NCI-H82 treated with DMSO at 0.1 percent for 48 hours (cell line): Measurements from ENCODE around the gene AP2B1.

Experiments used
- DNase-seq: peaks from one replicate; lab custom pipeline; 2025; ENCODE audit not compliant: unreplicated experiment; lab: John Stamatoyannopoulos, UW

AP2B1 gene

DNA sequence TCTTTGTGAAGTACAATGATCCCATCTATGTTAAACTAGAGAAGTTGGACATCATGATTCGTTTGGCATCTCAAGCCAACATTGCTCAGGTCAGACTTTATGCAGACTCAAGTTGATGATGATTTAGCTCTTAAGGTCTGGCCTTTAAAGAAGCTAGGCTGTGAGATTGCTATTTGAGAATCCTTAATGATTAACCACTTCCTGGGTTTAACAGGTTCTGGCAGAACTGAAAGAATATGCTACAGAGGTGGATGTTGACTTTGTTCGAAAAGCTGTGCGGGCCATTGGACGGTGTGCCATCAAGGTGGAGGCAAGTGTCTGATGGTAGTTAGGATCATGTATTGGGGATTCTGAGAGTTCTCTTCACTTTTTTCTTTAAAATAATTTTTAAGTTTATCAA, 40.3 kb downstream of the AP2B1 start:
- no peak for DNase-seq

DNA sequence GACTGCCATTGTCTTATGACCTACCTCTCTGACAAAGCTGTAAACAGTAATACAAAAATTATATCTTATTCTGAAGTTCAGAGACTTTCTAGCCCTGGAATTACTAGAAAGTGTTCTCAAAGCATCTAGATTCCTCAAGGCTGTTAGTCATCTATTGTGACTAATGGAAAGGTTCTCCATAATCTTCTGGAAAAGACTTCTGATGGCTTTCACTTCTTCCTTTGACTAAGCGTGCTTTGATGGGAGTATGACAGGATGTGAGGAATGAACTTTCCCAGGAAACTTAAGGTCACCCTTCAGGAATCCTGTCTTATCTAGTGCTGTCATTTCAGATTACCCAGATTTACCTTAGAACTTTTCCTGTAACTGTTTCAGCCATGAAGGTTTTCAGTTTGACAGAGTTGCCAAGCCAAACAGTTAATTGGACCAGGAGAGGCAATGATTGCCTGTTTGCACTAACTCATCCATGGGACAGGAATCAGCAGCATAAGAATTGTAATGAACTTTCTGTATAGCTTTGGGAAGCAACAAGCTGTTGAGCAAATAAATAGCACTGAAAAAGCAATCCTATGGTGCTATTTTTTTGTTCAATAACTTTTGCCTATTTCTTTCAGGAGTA, 43.5 kb downstream of the AP2B1 start:
- DNase-seq = no peak

DNA sequence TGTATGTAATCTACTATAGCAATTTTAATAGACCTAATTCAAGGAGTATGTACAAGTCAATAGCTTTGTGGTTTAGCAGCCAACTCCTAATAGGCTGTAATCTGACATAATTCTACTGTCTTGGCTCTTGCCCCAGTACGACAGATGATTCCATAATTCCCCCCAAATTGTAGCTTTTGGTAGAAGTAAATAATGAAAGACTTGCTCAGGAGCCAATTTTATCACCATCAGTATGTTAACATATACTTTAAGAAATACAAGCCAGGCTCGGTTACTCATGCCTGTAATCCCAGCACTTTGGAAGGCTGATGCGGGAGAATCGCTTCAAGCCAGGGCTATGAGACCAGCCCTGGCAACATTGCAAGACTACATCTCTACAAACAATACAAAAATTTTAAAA, 53.9 kb downstream of the AP2B1 start:
- DNase-seq = no peak

DNA sequence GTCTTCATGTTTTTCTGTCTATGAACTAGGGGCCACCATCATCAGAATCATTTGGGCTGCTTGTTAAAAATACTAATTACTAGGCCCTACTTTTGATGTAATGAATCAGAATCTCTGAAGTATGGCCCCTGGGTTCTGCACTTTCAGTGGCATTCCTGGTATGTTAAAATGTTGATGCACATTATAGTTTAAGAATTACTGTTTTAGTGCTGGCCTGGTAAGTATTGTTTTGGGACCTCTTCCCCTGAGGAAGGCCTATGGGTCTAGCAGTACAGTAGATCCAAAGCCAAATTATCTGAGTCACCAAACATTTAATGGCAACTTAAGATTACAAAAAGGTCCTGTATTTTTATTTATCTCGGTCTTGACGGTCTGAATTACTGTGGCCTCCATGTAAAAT, 58.8 kb downstream of the AP2B1 start:
- DNase-seq = no peak

DNA sequence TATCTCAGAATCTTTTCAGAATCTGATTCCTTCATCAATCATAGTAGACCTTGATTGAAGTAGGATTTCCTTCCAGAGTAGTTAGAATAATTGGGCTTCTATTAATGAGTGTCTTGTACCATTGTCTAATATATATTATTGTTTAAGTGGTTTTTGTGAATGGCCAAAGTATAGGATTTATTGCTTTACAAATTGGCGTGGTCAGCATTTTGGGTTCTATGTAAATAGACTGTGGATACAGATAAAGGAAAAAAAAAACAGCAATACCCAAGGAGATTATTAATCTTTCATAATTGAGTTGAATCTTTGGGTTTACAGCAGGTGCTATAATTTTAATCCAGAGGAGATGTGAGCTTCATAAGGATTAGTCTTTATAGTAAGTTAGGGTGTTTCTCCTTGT, 64.3 kb downstream of the AP2B1 start:
- DNase-seq = no peak

DNA sequence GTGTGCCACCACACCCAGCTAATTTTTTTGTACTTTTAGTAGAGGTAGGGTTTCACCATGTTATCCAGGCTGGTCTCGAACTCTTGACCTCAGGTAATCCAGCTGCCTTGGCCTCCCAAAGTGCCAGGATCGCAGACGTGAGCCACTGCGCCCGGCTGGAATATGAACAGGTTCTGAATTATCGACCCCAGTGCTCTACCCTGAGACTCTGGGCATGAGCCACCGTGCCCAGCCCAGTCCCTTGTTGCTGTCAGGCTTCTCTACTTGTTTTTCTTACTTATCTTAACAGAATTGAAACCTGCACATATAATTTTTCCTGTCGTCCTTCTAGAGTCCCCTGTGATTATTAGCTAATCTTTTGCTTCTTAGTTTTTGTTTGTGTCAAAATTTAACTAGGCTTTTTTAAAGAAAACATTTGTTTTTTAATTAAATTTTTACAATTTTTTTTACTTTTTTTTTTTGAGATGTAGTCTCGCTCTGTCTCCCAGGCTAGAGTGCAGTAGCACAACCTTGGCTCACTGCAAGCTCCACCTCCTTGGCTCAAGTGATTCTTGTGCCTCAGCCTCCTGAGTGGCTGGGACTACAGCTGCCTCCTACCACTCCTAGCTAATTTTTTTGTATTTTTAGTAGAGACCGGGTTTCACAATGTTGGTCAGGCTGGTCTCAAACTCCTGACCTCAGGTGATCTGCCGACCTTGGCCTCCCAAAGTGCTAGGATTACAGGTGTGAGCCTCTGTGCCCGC, 66.7 kb downstream of the AP2B1 start:
- no peak for DNase-seq

DNA sequence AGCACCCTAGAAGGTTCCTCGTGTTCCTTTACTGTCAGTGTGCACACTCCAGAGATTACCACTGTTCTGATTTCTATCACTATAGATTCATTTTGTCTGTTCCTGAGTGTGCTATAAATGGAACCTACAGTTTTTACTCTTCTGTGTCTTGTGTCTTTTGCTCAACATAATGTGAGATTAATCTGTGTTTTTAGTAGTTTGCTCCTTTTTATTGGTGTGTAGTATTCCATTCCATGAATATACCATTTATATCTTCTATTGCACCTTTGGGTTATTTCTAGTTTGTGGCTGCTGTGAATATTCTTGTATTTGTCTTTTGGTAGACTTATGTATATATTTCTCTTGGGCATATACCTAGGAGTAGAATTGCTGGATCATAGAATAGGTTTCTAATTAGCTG, 68.2 kb downstream of the AP2B1 start:
- DNase-seq = no peak

DNA sequence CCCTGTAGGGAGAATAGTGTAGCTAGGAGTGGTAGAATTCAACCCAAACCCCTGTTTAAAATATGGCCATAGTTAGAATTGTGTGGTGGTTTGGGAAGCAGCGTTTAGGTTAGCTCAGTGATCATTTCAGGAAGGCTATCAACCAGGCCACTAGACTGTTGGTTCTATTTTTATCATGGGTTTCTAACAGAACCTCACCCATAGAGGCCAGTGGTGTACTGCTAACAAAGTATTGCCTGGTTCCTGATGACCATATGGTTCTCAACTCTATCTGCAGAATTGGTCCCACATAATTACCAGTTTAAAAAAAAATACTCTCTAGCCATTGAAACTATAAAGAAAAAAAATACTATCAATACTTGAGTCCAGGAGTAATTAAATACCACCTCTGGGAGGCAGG, 73.8 kb downstream of the AP2B1 start:
- no peak for DNase-seq

DNA sequence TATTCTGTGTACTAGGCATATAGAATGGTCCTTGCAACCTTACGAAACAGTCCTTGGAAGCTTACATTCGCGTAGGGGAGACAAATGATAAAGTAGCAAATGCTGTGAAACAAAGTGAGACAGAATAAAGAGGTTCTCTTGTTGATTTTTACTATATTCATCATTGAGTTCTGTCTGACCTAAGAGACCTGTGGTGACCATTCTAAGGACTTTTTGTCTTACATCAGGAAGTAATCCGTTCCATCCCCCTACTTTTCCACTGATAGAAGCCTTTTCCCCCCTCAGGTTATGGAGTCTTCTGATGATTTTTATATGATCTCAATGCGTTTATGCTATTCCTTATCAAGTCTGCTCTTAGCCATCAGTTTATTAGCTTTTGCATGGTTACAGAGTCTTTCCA, 77.6 kb downstream of the AP2B1 start:
- DNase-seq = no peak

DNA sequence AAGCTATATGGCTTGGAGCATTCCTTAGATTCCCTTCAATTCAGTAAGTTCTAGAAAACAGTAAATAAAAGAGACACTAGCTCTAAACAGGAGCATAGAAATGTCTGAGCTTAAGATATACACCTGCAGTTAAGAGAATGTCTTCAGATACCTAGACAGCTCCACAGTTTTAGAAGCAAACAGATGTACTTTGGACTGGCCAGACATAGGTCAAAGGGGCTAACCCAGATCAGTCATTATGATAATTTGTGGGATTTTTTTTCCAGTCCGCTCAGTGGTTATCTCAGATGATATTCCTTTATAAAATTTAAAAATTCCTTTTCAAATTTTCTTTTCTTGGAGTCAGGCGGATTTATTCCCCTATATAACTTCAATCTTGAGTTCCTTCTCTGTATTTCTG, 78.5 kb downstream of the AP2B1 start:
- DNase-seq = no peak

DNA sequence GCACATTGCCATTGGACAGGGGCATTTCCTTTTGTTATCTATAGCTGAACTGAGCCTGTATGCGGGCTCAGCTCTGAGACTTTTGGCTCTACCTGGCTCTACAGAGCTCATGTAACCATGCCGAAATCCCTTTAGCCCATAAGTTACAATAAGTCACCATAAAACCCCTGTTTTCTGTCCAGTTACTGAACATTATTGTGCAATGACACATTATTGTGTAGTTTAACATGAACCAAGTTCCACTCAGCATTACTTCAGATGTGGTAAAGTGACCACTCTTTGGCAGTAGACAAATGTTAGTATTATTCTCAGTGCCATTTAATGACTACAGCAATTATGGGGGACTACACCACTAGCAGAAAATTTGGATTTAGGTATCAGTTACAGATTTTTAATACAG, 78.9 kb downstream of the AP2B1 start:
- DNase-seq = no peak

DNA sequence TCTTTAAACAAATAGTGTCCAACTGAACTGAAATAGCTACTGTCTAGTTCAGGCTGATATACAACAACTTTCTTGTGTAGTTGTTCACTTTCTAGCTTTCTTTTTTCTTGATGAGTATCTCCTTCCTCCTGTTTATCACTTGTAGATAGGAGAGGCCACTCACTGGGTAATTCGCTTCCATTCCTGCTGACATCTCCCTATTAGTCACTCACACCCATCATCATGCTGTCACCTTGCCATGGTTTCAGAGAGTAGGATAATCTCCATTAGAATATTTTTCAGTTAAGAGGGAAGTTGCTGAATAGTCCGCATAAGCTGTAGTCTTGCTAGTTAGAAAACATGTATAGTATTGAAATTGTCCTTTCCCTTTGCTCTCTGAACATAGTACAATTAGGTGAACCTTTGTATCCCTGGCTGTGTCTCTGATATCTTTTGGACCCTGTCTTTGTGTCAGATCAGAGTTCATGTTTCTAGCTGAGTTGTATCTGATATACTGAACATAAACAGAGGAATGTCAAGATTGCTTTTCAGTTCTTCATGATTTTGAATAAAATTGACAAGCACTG, 79.9 kb downstream of the AP2B1 start:
- no peak for DNase-seq

DNA sequence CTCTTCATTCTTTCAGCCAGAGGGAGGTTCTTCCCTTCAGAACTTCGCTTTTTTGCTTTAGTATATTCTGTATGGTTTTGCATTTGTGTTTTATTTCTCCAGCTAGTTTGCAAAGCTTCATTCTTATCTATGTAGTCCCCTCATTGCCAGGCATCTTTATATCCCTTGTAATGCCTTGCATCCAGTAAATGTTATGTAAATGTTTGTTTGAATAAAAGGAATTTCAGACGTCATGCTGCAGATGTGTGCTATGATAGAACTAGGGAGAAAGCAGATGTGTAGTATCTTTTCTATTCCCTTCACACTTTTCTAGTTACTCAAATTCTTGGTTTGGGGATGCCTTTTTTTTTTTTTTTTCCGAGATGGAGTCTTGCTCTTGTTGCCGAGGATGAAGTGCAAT, 81.7 kb downstream of the AP2B1 start:
- DNase-seq = no peak

DNA sequence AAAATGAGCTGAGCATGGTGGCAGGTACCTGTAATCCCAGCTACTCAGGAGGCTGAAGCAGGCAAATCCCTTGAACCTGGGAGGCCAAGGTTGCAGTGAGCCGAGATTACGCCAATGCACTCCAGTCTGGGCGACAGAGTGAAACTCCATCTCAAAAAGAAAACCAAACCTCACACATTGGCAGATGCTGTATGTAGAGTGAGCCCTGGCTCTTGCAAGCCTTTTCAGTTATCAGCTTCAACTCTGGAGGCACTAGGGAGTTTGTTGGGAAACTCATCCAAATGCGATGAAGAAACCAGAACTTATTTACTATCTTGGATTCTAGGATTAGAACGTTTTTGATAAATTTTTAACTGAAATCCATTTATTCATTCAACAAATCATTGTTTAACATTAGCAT, 87.4 kb downstream of the AP2B1 start:
- no peak for DNase-seq

DNA sequence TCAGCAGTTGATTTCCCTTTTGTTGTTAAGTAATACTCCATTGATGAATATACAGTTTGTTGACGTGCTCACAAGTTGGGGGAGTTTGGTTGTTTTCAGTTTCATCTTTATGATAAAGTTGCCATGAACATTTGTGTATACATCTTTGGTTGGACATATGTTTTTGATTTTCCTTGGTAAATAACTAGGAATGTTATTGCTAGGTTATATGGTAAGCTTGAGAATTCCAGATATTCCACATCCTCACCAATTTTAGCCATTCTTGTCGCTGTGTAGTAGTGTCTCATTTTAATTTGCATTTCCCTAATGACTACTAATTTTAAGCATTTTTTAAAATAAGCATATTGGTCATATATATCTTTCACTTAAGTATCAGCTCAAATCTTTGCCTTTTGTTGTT, 89.3 kb downstream of the AP2B1 start:
- DNase-seq = no peak

DNA sequence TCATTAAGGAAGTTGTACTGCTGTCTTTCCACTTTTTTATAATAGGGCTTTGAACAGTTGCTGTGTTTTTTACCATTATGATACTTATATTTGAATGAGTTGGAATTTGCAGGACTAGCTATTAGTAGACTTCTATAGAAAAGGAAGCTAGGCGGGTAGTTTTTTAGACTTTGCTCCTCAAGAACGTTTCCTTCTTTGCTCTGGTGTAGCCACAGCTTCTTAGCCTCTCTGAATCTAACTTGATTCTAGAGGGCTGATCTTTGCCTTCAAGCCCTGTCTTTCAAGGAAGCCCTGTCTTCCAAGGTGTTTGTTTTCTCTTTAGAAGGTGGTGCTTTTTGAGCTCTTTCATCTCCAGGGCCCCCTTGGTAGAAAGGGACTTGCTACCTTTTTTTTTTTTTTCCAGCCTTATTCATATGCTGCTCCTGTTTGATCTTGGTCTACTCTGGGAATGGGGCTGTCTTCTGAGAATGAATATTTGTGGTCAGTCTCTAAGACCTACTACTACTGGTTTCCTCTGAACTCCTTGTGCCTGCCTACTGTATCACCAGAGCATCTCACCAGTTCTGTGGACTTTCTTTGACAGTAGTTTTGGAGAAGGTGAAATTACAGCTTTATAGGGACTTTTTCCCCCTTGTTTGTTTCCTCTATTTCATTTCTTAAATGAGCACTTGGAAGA, 92.0 kb downstream of the AP2B1 start:
- DNase-seq = no peak

DNA sequence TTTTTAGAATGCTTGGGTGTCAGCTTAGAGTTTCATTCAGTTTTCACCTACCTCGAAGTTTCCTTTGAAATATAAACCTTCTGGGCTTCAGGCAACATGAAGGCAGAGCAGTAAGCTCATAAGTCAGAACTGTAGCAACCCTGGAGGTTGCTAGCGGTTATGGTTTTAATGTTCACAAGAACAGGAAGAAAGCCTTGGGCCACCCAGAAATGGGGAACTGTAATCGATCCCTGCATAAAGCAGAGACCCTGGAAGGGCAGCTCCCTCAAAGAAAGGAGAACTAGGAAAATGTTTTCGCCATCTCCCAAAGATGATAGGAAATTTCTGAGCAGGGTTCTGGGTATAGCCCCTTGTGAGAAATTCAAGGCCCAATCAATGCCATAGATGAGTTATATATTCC, 96.5 kb downstream of the AP2B1 start:
- no peak for DNase-seq

DNA sequence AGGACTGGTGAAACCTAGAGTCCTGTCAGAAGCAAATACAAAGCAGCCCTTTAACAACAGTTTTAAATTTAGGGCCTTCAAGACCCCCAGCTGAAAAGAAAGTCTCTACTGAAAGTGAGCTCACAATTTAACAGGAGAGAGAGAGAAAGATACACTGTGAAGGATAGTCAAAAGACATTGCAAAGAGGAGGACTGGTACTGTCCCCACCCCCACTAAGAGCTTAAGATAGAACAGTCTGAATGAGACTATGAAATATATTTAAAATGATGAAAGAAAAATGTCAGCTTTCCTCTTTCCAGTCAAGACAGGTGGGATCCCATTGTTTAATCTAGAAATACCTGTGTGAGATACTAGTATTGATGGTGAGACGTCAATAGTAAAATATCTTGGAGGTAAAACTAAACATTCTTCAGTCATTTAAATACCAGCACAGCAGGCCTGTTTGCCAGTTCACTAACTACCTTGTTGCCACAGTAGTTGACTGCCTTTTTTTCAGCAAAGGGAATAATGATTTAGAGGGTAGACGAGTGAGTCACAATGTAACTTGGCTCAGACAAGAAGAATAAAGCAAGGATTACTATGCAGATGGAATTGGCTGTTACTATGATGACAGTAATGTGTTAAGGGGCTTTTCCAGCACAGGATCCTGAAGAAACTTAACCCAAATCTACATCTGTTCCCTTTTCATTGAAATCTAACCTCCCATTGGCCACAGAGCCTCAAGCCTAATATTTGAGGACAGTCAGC, 97.1 kb downstream of the AP2B1 start:
- no peak for DNase-seq

DNA sequence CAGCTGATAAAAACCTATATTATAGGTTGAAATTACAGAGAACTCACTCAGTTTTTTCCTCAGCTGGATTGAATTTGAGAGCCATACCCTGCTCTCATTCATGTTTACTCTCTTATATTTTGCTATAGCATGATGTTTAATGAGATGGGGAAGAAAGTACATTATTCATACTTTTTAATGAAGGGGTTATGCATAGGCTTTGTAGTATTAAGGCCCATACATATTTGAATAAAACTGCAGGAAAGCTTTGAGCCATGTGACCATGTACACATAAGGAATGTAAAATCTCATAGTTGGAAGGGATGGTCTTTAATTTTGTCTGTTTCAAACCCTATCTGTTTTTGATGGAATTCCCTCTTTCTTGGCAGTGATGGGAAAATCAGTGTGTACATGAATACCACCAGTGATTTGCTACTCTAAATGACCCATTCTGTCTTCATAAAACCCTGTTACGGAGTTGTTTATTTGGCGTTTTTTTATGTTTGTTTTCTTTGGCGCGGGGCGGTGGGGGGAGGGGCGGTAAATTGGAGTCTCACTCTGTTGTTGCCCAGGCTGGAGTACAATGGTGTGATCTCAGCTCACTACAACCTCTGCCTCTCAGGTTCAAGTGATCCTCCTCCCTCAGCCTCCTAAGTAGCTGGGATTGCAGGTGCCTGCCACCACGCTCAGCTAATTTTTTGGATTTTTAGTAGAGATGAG, 105.5 kb downstream of the AP2B1 start:
- no peak for DNase-seq

DNA sequence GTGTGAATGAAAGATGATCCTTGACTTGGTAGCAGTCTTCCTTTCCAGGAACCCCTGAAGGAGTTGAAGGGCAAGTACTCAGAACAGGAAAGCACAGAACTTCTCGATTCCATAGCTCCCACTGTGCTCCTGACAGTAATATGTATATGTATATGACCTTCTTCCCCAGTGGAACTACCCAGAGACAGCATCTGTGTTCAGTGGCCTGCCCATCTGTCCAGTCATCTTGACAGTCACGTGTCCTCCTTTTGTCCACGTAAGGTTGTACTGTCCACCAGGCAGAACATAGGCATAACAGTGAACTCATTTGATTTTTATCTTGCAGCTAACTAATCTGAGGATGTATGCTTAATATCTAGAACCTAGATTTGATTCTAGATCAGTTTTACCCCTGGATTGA, 106.5 kb downstream of the AP2B1 start:
- DNase-seq = no peak

DNA sequence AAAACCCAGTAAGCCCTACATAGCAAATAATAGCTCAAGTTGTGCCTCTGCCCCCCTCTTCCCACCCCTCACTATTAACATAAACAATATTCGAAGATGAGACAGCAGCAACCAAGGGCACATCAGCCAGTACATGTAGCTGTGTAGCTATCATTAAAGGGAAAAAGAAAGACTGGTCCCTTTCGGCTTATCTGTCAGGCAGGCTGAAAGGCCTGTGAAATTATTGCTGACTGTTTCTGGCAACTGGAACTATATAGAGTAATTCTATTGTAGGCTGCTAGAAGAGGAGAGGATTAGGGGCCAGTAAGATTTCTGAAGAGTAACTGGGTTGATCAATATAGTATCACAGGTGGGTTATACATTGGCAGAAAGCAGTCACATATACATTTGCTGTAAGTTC, 107.8 kb downstream of the AP2B1 start:
- no peak for DNase-seq
